Activated CD4-positive, alpha-beta T cell treated with anti-CD3 and anti-CD28 coated beads for 4 hours (primary cell): Measurements from ENCODE around the gene PTPRN2.

Experiments used
- DNase-seq, 2 donors: peaks; one replicate each; pipeline ENCODE4 v3.0.0-alpha.2; 2020

Gene PTPRN2

GRCh38 chr7:157690833-157691585 lies 896.6 kb downstream of the PTPRN2 start:
- DNase-seq: no peak

DNA sequence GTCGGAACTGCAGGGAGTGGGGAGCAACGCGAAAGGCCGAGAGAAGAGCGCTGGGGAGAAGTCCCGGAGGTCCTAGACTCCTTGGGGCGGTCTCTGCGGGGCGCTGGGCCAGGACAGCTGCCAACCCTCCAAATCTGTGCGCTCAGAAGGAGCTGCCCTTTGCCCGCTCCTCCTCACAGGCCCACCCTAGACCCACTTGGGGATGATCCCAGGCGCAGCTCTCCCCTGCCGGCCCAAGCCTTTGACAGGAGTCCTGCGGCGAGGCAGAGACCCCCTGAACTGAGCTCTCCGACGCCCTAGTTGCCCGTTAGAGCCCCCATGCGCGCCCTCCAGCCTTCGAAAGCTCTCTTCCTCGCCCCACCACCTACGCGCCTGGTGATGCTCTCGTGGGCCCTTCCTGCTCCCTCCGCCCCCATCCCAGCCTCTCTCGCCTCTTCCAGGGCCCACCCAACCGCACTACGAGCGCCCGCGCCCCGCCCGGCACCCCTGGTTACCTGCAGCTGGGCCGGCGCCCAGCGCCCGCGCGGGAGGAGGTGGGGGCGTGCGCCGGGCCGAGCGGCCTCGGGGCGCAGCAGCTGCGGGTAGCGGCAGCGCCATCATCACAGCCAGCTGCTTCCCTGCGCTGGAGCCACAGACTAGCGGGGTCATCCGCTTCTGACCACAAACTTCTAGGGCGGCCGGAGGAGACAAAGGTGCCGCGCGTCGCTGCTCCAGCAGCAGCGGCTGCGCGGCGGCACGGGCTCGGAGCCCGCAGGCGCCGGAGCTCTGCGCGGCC lies 897.4 kb downstream of the PTPRN2 start:
- no peak for DNase-seq

DNA sequence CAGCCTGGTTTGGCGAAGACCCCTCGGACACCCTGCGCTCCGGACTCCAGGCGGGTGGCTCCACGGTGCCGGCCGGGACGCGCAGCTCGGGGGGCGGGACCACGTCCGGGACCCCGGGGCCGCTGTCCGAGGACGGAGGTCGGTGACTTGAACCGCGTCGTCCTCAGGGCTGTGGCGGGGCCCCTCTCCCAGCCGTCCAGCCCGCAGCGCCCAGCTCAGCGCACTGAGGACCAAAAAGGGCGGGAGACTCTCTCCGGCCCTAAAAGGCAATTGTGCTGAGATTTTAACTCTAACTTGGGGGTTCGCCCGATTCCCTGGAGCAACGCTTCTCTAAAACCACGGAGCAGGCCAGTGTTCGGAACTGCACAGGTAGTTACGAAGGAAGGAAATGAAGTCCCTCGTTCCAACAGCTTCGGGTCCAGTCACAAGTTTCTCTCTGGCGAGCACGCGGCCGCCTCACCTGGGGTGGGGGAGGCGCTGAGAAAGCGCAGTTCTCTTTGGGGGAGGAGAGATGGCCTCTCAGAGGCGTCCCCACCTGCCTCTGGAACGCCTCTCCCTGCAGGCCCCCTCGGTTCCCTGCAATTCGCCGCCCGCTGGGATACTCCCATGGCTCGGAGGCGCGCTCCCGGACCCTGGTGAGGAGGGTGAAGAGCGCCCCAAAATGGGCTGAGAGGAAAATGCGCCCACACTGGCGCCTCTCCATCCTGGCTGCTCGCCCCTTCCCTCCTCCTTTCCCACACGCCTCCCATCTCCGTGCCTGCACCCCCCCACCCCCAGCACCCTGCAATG lies 898.2 kb downstream of the PTPRN2 start:
- DNase-seq: no peak

- no peak for DNase-seq
Observed at GRCh38 chr7:157688533-157689268, 898.9 kb downstream of the PTPRN2 start.

- no peak for DNase-seq
Observed at GRCh38 chr7:157687845-157688532, 899.6 kb downstream of the PTPRN2 start.

DNA sequence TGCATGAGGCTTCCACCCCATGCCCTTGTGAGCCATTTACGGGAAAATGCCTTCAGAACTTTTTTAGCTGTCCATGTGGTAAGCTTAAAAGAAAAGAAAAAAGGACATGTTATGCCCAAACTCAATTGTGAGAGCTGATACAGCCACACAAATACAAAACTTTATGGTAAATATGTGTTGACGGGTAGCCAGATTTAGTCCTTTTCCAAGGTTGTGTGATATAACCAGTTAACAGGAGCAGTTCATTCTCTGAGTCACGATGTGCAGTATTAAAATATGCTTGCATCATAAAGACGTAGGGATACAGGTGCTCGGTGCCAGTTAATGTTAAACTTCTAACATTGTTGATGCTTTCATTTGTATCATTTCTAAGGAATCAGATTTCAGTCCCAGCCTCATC lies 900.5 kb downstream of the PTPRN2 start:
- DNase-seq: no peak

GRCh38 chr7:157686285-157686894 lies 901.2 kb downstream of the PTPRN2 start:
- DNase-seq: no peak

DNA sequence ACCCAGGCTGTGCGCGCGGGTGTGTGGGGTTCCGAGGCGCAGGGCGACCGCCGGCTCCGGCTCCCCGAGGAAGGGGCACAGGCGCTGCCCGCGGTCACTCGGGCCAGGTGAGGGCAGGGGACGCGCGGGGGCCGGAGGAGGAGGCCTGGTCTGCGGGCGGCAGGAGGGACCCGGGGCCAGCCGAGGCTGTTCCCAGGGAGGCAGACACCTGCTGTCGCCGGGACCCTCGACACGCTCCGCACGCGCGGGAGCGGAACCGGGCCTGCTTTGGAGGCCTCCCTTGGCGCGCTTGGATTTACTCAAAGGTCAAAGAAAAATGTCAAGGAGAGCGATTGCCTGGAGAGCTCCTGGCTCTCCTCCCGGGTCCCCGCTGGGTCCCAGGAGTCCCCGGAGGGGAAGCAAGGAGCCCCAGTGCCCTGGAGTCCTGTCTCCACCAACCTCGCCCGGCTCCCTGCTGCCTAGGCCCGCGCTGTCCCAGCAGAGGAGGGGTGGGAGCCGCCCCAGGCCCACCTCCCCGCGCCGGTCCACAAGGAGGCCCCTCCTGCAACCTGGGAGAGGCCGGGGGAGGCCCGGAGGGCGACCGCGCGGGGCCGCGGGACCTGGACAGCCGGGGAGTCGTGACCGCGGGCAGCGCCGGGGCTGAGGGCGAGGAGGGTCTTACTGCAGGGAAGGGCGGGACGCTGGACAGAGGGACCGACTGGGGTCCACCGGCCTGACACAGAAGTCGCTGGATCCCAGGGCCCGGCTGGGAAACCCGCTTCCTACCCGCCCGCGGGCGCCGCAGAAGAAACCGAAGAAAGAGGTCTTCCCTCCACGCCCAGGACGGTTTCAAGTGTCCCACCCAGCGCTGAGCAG lies 902.0 kb downstream of the PTPRN2 start:
- DNase-seq: no peak

GRCh38 chr7:157684909-157685429 lies 902.7 kb downstream of the PTPRN2 start:
- DNase-seq: no peak

DNA sequence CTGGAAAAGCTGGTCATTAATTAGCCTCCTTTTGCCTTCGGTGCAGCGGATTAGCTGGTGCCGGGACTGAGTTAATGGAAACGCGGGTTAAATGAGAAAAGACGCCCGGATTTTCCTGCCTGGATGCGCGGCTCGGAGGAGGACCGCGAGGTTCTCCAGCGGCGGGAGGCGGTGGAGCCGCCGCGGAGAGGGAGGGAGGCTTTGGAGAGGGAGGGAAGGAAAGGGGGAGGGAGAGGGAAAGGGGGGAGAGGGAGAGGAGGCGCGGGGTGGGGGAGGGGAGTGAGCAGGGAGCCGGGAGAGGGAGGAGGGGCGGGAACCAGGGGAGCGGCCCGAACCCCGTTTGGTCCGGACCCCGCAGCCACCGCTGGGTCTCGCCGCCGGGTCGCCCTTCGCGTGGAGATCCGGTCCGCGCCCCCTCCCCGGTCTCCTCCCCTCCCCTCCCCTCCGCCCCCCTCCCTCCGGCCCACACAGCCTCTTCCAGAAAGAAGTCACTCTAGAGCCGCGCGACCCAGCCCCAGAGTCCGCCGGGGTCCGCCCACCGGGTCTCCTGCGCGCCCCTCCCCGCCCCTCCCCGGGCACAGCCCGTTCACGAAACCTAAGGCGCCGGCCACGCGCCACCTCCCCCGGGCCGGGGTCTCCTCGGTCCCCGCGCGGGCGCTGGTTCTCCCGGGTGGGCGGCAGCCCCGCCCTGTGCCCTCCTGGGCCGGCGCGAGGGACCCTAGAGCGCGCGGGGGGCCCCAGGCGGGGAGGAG lies 903.3 kb downstream of the PTPRN2 start:
- DNase-seq: no peak

- no peak for DNase-seq
Observed at GRCh38 chr7:157683747-157684156, 903.9 kb downstream of the PTPRN2 start.

DNA sequence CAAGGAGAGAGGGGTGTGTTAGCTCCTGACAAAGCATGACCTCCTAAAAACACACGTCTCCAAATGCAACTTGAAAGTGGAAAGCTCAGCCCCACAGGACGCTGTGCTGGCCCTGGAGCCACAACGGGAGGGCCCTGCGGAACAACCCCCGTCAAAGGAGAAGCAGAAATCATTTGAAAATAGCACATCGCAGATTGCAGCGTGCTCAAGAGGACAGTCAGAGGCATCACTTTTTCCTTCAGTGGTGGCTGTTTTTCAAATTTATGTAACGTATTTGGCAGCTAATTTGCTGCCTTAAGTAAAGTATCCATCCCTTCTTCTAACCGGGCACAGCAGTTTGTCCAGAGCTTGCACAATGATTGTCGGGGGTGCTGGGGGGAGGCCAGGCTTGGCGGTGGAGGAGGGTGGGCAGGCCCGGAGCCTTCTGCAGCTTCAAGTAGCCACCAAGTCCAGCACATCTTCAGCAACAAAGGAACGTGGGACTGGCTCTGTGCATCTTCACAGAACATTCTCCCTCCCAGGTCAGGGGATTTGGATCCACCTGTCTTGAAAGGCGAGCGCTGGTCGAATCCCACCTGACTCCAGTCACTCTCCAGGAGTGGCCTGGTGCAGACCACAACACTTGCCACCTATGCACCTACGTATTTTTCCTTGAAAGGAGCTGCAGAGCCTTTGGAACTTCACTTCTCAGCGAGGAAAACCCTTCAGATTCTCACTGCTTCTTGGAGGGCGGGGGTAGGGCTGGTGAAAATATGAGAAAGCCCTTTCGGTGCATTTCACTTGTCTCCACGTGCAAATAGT lies 904.5 kb downstream of the PTPRN2 start:
- DNase-seq: no peak

- no peak for DNase-seq
Observed at GRCh38 chr7:157682064-157682945, 905.3 kb downstream of the PTPRN2 start.

GRCh38 chr7:157679607-157680006 lies 908.0 kb downstream of the PTPRN2 start:
- DNase-seq: no peak

GRCh38 chr7:157678501-157678900 lies 909.1 kb downstream of the PTPRN2 start:
- no peak for DNase-seq

- no peak for DNase-seq
Observed at GRCh38 chr7:157676456-157677255, 911.0 kb downstream of the PTPRN2 start.

DNA sequence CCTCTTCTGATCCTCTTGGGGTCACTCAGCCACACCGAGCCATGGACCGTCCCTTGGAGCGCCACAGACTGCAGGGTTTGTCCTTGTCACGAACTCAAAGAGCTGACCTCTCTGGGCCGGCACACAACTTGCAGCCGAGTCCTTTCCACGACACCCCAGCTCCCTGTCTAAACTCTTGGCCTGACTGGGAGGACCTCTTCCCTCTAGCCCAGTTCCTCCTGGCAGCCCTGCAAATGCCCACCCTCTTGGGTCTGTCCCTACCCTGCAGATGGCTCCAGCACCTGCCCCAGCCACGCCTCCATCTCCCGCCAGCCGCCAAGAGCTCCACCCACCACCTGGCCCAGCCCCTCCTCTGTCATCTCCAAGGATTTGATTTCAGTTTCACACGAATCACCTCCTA lies 911.6 kb downstream of the PTPRN2 start:
- no peak for DNase-seq
